ENCODE measurements around the gene NDUFB4.
"Not testable (repeated sequence)": the region's sequence is repeated elsewhere in the genome, so short reads cannot be mapped to it uniquely, and the experiment has no call there.

NDUFB4 gene

DNA sequence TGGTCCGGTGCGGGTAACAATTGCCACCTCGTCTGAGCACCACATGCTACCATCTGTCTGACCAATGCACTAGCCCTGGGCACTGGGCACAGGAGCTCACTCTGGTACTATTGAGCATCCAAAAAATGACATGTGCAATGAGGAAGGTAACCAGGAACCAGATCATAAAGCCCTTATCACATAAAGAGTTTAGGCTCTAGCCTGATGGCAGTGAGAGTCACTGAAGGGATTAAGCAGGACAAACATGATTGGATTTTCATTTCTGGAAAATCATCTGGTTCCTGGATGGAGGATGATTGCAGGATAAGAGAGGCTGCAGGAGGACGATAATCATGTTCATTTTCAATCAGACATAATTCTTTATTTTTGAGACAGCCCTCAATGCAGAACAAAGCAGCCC is 12.4 kb downstream of the NDUFB4 start:
- H3K27ac ChIP-seq (ENCODE audit: low read depth, low read length) = no peak overlapping the region

GRCh38 chr3:120614765-120615164 is 18.6 kb downstream of the NDUFB4 start:
- Histone ChIP-seq H3K4me1 (ENCODE audit: control insufficient read depth in 1 of 2, insufficient read depth in 2 of 2, low read length in 2 of 2) (no peaks in the 10 kb centered on the region), H3K27me3 (ENCODE audit: control insufficient read depth in 1 of 2, insufficient read depth in 2 of 2, low read length in 2 of 2) (no peaks in the 10 kb centered on the region), H3K9ac (ENCODE audit: low read depth in 1 of 2, low read length in 2 of 2) (no peak overlapping the region), H3K27ac (ENCODE audit: low read depth, low read length) (no peak overlapping the region), H3K4me3 (ENCODE audit: low read depth in 1 of 2, low read length in 2 of 2) (no peak overlapping the region), H3K36me3 (ENCODE audit: control insufficient read depth in 1 of 2, insufficient read depth in 2 of 2, low read length in 2 of 2) (no peaks in the 10 kb centered on the region), H3K9me3 (ENCODE audit: control insufficient read depth in 1 of 2, low read length in 2 of 2) (no peaks in the 10 kb centered on the region)

More for the DNA sequence above, 12.4 kb downstream of the NDUFB4 start:
- H3K27me3 ChIP-seq (ENCODE audit: control insufficient read depth in 1 of 2, insufficient read depth in 2 of 2, low read length in 2 of 2) = no peaks in the 10 kb centered on the region
- H3K9me3 ChIP-seq (ENCODE audit: control insufficient read depth in 1 of 2, low read length in 2 of 2) = no peaks in the 10 kb centered on the region
- no peaks in the 10 kb centered on the region for H3K4me1 ChIP-seq (ENCODE audit: control insufficient read depth in 1 of 2, insufficient read depth in 2 of 2, low read length in 2 of 2)
- no peak overlapping the region for H3K9ac ChIP-seq (ENCODE audit: low read depth in 1 of 2, low read length in 2 of 2)
- H3K4me3 ChIP-seq (ENCODE audit: low read depth in 1 of 2, low read length in 2 of 2) = no peak overlapping the region
- peaks cover 0 to under 1% of the 10 kb centered on the region in 2 donors for H3K36me3 ChIP-seq (ENCODE audit: control insufficient read depth in 1 of 2, insufficient read depth in 2 of 2, low read length in 2 of 2)

DNA sequence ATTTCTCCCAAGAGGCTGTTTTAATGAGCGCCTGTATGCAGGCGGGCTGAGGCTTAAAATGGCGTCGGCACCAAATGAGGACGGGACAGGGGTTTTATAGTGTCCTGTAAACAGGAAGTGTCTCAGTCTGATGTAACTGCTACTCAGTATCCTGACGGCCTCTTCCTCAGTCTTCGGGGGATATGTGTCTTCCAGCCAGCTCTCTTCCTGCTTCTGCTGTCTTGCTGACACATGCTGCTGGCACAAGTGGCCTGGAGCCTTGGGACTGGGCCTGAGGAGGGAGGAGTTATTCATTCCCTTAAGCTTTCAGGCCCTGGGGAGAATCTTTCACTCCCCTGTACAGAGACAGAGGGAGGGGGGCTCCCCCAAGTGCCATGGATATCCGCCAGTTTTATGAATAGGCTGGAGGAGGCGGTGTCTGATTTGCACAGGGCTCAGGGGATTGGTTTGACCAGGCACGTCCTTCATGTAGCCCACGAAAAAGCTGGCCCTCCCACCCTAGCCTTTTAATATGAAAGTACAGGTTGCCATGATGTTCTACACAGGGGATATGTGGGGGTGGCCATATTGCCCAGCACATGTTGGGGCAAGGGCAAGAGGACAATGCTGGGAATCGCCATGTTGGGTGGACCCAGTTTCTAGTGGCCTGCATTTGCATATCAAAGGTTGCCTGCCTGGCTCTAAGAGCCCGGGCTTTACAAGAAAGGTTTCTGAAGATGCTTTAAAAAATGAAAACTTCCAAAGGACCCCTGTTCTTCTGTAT is 19.9 kb downstream of the NDUFB4 start:
- H3K36me3 ChIP-seq (ENCODE audit: control insufficient read depth in 1 of 2, insufficient read depth in 2 of 2, low read length in 2 of 2) = no peaks in the 10 kb centered on the region
- no peak overlapping the region for H3K4me3 ChIP-seq (ENCODE audit: low read depth in 1 of 2, low read length in 2 of 2)
- H3K27ac ChIP-seq (ENCODE audit: low read depth, low read length) = no peak overlapping the region
- H3K4me1 ChIP-seq (ENCODE audit: control insufficient read depth in 1 of 2, insufficient read depth in 2 of 2, low read length in 2 of 2) = no peaks in the 10 kb centered on the region
- no peaks in the 10 kb centered on the region for H3K9me3 ChIP-seq (ENCODE audit: control insufficient read depth in 1 of 2, low read length in 2 of 2)
- H3K27me3 ChIP-seq (ENCODE audit: control insufficient read depth in 1 of 2, insufficient read depth in 2 of 2, low read length in 2 of 2) = no peaks in the 10 kb centered on the region
- no peak overlapping the region for H3K9ac ChIP-seq (ENCODE audit: low read depth in 1 of 2, low read length in 2 of 2)

GRCh38 chr3:120616745-120617144 is 20.6 kb downstream of the NDUFB4 start:
- not testable (repeated sequence) for H3K4me1 ChIP-seq (ENCODE audit: control insufficient read depth in 1 of 2, insufficient read depth in 2 of 2, low read length in 2 of 2); H3K9ac ChIP-seq (ENCODE audit: low read depth in 1 of 2, low read length in 2 of 2); H3K27me3 ChIP-seq (ENCODE audit: control insufficient read depth in 1 of 2, insufficient read depth in 2 of 2, low read length in 2 of 2); H3K4me3 ChIP-seq (ENCODE audit: low read depth in 1 of 2, low read length in 2 of 2); H3K27ac ChIP-seq (ENCODE audit: low read depth, low read length); H3K36me3 ChIP-seq (ENCODE audit: control insufficient read depth in 1 of 2, insufficient read depth in 2 of 2, low read length in 2 of 2); H3K9me3 ChIP-seq (ENCODE audit: control insufficient read depth in 1 of 2, low read length in 2 of 2)

DNA sequence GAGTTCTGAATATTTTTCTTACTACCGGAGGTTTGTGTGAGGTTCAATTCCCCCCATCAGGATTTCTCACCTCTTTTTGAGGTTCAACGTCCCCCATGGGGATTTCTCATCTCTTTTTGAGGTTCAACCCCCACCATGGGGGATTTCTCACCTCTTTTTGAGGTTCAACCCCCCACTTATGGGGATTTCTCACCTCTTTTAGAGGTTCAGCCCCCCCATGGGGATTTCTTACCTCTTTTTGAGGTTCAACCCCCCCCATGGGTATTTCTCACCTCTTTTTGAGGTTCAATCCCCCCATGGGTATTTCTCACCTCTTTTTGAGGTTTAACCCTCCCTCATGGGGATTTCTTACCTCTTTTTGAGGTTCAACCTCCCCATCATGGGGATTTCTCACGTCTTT is 26.3 kb downstream of the NDUFB4 start:
- H3K27ac ChIP-seq (ENCODE audit: low read depth, low read length) = no peak overlapping the region
- H3K4me1 ChIP-seq (ENCODE audit: control insufficient read depth in 1 of 2, insufficient read depth in 2 of 2, low read length in 2 of 2) = no peaks in the 10 kb centered on the region
- H3K4me3 ChIP-seq (ENCODE audit: low read depth in 1 of 2, low read length in 2 of 2) = no peak overlapping the region
- no peaks in the 10 kb centered on the region for H3K36me3 ChIP-seq (ENCODE audit: control insufficient read depth in 1 of 2, insufficient read depth in 2 of 2, low read length in 2 of 2)
- no peak overlapping the region for H3K9ac ChIP-seq (ENCODE audit: low read depth in 1 of 2, low read length in 2 of 2)
- H3K9me3 ChIP-seq (ENCODE audit: control insufficient read depth in 1 of 2, low read length in 2 of 2) = peaks cover 4 to 22% of the 10 kb centered on the region in 2 donors
- no peaks in the 10 kb centered on the region for H3K27me3 ChIP-seq (ENCODE audit: control insufficient read depth in 1 of 2, insufficient read depth in 2 of 2, low read length in 2 of 2)

GRCh38 chr3:120622870-120623726 is 27.0 kb downstream of the NDUFB4 start:
- Histone ChIP-seq H3K9ac (ENCODE audit: low read depth in 1 of 2, low read length in 2 of 2) (no peak overlapping the region), H3K27me3 (ENCODE audit: control insufficient read depth in 1 of 2, insufficient read depth in 2 of 2, low read length in 2 of 2) (no peaks in the 10 kb centered on the region), H3K36me3 (ENCODE audit: control insufficient read depth in 1 of 2, insufficient read depth in 2 of 2, low read length in 2 of 2) (peaks cover 0 to 3% of the 10 kb centered on the region in 2 donors), H3K9me3 (ENCODE audit: control insufficient read depth in 1 of 2, low read length in 2 of 2) (peaks cover 4 to 22% of the 10 kb centered on the region in 2 donors), H3K4me3 (ENCODE audit: low read depth in 1 of 2, low read length in 2 of 2) (no peak overlapping the region), H3K4me1 (ENCODE audit: control insufficient read depth in 1 of 2, insufficient read depth in 2 of 2, low read length in 2 of 2) (no peaks in the 10 kb centered on the region), H3K27ac (ENCODE audit: low read depth, low read length) (no peak overlapping the region)

DNA sequence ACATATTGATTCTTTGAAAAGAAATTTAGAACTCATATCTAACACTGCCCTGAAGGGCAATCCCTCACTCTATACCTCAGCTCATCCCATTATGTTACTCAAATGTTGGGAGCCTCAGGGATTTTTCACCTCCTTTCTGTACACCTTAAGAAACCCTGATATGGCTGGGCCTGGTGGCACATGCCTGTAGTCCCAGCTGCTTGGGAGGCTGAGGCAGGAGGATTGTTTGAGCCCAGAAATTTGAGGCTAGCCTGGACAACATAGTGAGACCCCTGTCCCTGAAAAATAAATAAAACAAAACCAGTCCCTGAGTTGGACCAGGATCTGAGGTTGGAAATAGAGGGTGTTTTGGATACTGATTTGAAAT is 27.6 kb downstream of the NDUFB4 start:
- Histone ChIP-seq H3K36me3 (ENCODE audit: control insufficient read depth in 1 of 2, insufficient read depth in 2 of 2, low read length in 2 of 2) (peaks cover 0 to 3% of the 10 kb centered on the region in 2 donors), H3K4me3 (ENCODE audit: low read depth in 1 of 2, low read length in 2 of 2) (no peak overlapping the region), H3K27ac (ENCODE audit: low read depth, low read length) (no peak overlapping the region), H3K27me3 (ENCODE audit: control insufficient read depth in 1 of 2, insufficient read depth in 2 of 2, low read length in 2 of 2) (no peaks in the 10 kb centered on the region), H3K9me3 (ENCODE audit: control insufficient read depth in 1 of 2, low read length in 2 of 2) (peaks cover 4 to 22% of the 10 kb centered on the region in 2 donors), H3K4me1 (ENCODE audit: control insufficient read depth in 1 of 2, insufficient read depth in 2 of 2, low read length in 2 of 2) (no peaks in the 10 kb centered on the region), H3K9ac (ENCODE audit: low read depth in 1 of 2, low read length in 2 of 2) (no peak overlapping the region)

DNA sequence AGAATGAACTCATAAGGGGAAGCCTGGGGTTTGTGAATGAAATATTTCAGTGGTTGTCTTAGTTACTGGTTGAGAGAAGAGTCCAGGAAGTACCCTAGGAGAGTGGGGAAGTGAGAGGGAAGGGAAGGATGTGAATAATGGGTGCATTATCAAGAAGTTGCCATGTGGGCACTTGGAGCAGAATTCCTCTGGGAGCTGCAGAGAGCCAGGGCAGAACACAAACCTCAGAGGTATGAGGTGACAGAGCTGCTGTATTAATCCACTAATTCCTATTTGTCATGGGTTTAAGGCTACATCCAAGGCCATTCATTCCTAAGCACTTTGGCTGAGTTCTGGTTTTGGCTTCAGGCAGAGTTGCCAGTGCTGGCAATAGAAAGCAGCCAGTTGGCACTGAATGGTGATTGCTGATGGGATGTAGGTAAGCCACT is 29.0 kb downstream of the NDUFB4 start:
- peaks cover 0 to 3% of the 10 kb centered on the region in 2 donors for H3K36me3 ChIP-seq (ENCODE audit: control insufficient read depth in 1 of 2, insufficient read depth in 2 of 2, low read length in 2 of 2)
- H3K4me3 ChIP-seq (ENCODE audit: low read depth in 1 of 2, low read length in 2 of 2) = no peak overlapping the region
- H3K27me3 ChIP-seq (ENCODE audit: control insufficient read depth in 1 of 2, insufficient read depth in 2 of 2, low read length in 2 of 2) = no peaks in the 10 kb centered on the region

DNA sequence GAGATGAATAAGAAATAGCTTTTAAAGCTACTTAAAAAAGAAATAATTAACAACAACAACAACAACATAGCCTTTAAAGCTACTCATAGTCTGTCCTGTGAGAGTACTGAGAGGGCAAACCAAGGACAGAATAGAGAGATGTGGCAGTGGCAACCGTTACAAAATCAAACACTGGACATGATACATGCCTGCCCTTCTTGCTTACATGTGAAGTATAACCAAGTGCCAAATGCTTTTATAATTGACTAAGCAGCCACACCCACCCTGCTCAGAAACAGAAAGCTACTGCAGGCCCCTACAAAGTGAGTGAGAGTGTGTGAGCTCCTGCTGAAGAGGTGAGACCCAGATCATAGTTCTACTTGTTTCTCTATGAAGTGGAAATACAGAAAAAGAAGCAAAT is 38.4 kb downstream of the NDUFB4 start:
- no peak overlapping the region for H3K4me3 ChIP-seq (ENCODE audit: low read depth in 1 of 2, low read length in 2 of 2)
- no peaks in the 10 kb centered on the region for H3K27me3 ChIP-seq (ENCODE audit: control insufficient read depth in 1 of 2, insufficient read depth in 2 of 2, low read length in 2 of 2)
- H3K27ac ChIP-seq (ENCODE audit: low read depth, low read length) = no peak overlapping the region
- H3K9ac ChIP-seq (ENCODE audit: low read depth in 1 of 2, low read length in 2 of 2) = no peak overlapping the region
- H3K9me3 ChIP-seq (ENCODE audit: control insufficient read depth in 1 of 2, low read length in 2 of 2) = no peaks in the 10 kb centered on the region
- peaks cover 0 to 2% of the 10 kb centered on the region in 2 donors for H3K36me3 ChIP-seq (ENCODE audit: control insufficient read depth in 1 of 2, insufficient read depth in 2 of 2, low read length in 2 of 2)
- peaks cover 4 to 19% of the 10 kb centered on the region in 2 donors for H3K4me1 ChIP-seq (ENCODE audit: control insufficient read depth in 1 of 2, insufficient read depth in 2 of 2, low read length in 2 of 2)

More for the DNA sequence above, 29.0 kb downstream of the NDUFB4 start:
- Histone ChIP-seq H3K27ac (ENCODE audit: low read depth, low read length) (no peak overlapping the region), H3K9me3 (ENCODE audit: control insufficient read depth in 1 of 2, low read length in 2 of 2) (peaks cover 4 to 22% of the 10 kb centered on the region in 2 donors), H3K9ac (ENCODE audit: low read depth in 1 of 2, low read length in 2 of 2) (no peak overlapping the region), H3K4me1 (ENCODE audit: control insufficient read depth in 1 of 2, insufficient read depth in 2 of 2, low read length in 2 of 2) (no peaks in the 10 kb centered on the region)

DNA sequence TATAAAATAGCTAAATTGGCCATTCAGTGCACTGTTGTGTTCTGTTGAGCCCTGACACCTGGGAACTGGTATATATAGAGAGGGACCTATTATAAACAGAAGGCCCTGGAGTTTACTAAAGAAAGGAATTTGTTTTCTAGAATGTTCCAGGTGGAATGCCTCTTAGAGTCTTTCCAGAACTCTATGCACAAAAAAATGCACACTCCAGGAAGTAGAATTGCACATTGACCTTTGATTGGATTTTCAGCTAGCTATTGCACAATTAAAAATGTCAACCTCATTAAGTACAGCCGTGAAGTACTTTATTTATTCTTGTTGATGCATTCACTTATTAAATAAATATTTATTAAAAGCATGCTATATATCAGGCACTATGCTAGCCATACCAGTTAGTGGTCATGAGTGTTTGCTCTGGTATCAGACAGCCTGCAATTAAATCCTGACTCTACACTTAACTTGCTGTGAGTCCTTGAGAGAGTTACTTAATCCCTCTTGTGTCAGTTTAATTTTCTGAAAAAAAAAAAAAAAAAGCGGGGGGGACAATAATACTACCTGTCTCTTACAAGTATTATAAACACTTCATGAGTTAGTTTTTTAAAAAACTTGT is 40.8 kb downstream of the NDUFB4 start:
- no peaks in the 10 kb centered on the region for H3K9me3 ChIP-seq (ENCODE audit: control insufficient read depth in 1 of 2, low read length in 2 of 2)
- H3K9ac ChIP-seq (ENCODE audit: low read depth in 1 of 2, low read length in 2 of 2) = no peak overlapping the region
- no peak overlapping the region for H3K4me3 ChIP-seq (ENCODE audit: low read depth in 1 of 2, low read length in 2 of 2)
- H3K27me3 ChIP-seq (ENCODE audit: control insufficient read depth in 1 of 2, insufficient read depth in 2 of 2, low read length in 2 of 2) = no peaks in the 10 kb centered on the region
- peaks cover 4 to 19% of the 10 kb centered on the region in 2 donors for H3K4me1 ChIP-seq (ENCODE audit: control insufficient read depth in 1 of 2, insufficient read depth in 2 of 2, low read length in 2 of 2)
- H3K27ac ChIP-seq (ENCODE audit: low read depth, low read length) = no peak overlapping the region
- peaks cover 0 to 5% of the 10 kb centered on the region in 2 donors for H3K36me3 ChIP-seq (ENCODE audit: control insufficient read depth in 1 of 2, insufficient read depth in 2 of 2, low read length in 2 of 2)

Data from duodenal mucosa (tissue), 2 donors.